ENCODE data around the gene CBR1. TPM values are rescaled to one million over a fixed set of nuclear protein-coding genes. Genes with fewer than 3 reads are reported as not detected.

The CBR1 gene
- total and polyA plus RNA-seq, 8 donors: 20.7 to 83.4 (median 30.1) TPM

GRCh38 chr21:36064085-36064460 lies 5.8 kb upstream of the CBR1 start:
- intact Hi-C loops (cut with DNase I): no loop called here

GRCh38 chr21:36065497-36066036 lies 4.3 kb upstream of the CBR1 start:
- DNase-seq: no peak
- peaks cover 5 to 17% of the 10 kb centered on the region in 2 donors for H3K4me1 ChIP-seq
- H3K4me3 ChIP-seq: no peak overlapping the region
- H3K27ac ChIP-seq: peak overlapping the region in 1 of 2 donors; percentile 53
- TF ChIP-seq, protein P1, sequence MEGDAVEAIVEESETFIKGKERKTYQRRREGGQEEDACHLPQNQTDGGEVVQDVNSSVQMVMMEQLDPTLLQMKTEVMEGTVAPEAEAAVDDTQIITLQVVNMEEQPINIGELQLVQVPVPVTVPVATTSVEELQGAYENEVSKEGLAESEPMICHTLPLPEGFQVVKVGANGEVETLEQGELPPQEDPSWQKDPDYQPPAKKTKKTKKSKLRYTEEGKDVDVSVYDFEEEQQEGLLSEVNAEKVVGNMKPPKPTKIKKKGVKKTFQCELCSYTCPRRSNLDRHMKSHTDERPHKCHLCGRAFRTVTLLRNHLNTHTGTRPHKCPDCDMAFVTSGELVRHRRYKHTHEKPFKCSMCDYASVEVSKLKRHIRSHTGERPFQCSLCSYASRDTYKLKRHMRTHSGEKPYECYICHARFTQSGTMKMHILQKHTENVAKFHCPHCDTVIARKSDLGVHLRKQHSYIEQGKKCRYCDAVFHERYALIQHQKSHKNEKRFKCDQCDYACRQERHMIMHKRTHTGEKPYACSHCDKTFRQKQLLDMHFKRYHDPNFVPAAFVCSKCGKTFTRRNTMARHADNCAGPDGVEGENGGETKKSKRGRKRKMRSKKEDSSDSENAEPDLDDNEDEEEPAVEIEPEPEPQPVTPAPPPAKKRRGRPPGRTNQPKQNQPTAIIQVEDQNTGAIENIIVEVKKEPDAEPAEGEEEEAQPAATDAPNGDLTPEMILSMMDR (IDR thresholded peaks at IDR 0.05): no peak
- intact Hi-C loops (cut with DNase I): no loop called here
- no peaks in the 10 kb centered on the region for H3K36me3 ChIP-seq
- no peaks in the 10 kb centered on the region for H3K27me3 ChIP-seq
- peaks cover 0 to 6% of the 10 kb centered on the region in 2 donors for H3K9me3 ChIP-seq
- ATAC-seq: no peak

More at GRCh38 chr21:36064085-36064460, 5.8 kb upstream of the CBR1 start:
- DNase-seq (no peak), ATAC-seq (no peak)
- H3K27ac ChIP-seq: no peak overlapping the region
- no peak overlapping the region for H3K4me3 ChIP-seq
- no peaks in the 10 kb centered on the region for H3K36me3 ChIP-seq
- peaks cover 0 to 4% of the 10 kb centered on the region in 2 donors for H3K9me3 ChIP-seq
- TF ChIP-seq, protein P1 (IDR thresholded peaks at IDR 0.05): no peak
- peaks cover 5 to 15% of the 10 kb centered on the region in 2 donors for H3K4me1 ChIP-seq
- H3K27me3 ChIP-seq: no peaks in the 10 kb centered on the region

- TF ChIP-seq, protein P1 (IDR thresholded peaks at IDR 0.05): no peak
- H3K4me3 ChIP-seq: no peak overlapping the region
- DNase-seq: no peak
- peaks cover 0 to 15% of the 10 kb centered on the region in 2 donors for H3K36me3 ChIP-seq
- peak overlapping the region in 1 of 2 donors; percentile 84 for H3K27ac ChIP-seq
- intact Hi-C loops (cut with DNase I): no loop called here
- no peaks in the 10 kb centered on the region for H3K27me3 ChIP-seq
- H3K4me1 ChIP-seq: peaks cover 5 to 37% of the 10 kb centered on the region in 2 donors
- peaks cover 0 to 6% of the 10 kb centered on the region in 2 donors for H3K9me3 ChIP-seq
- ATAC-seq: no peak
These were observed 951 bp upstream of the CBR1 start for GRCh38 chr21:36068748-36069398.

DNA sequence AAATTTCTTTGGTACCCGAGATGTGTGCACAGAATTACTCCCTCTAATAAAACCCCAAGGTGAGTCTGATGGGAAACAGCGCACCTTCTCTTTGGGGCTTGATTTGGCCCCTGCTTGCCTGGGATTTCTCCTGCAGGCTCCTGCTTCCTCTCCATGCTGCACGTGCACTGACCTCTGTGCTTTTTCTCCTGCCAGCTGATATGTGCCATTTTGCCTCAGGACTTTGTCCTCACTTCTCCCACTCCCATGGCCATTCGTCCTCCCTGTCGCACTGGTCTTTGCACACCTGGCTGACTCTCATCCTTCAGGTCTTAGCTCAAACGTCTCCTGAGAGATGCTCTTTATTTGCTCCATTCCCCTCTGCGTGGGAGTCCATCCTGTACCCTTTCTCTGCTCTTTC lies 1.2 kb downstream of the CBR1 start:
- Histone ChIP-seq H3K36me3 (peaks cover 0 to 15% of the 10 kb centered on the region in 2 donors), H3K27ac (no peak overlapping the region), H3K27me3 (no peaks in the 10 kb centered on the region), H3K4me1 (peaks cover 5 to 37% of the 10 kb centered on the region in 2 donors), H3K9me3 (peaks cover 0 to 6% of the 10 kb centered on the region in 2 donors), H3K4me3 (peak overlapping the region in 1 of 2 donors; percentile 90)
- intact Hi-C loops (cut with DNase I): no loop called here
- DNase-seq (no peak), ATAC-seq (no peak)
- TF ChIP-seq, protein P1 (IDR thresholded peaks at IDR 0.05): no peak

GRCh38 chr21:36072453-36073162 lies 2.8 kb downstream of the CBR1 start:
- intact Hi-C loops (cut with DNase I): no loop called here
- ATAC-seq (no peak), DNase-seq (no peak)
- Histone ChIP-seq H3K9me3 (peaks cover 0 to 6% of the 10 kb centered on the region in 2 donors), H3K27ac (no peak overlapping the region), H3K27me3 (no peaks in the 10 kb centered on the region), H3K4me1 (peaks cover 10 to 37% of the 10 kb centered on the region in 2 donors), H3K36me3 (peaks cover 0 to 15% of the 10 kb centered on the region in 2 donors), H3K4me3 (no peak overlapping the region)
- TF ChIP-seq, protein P1 (IDR thresholded peaks at IDR 0.05): no peak

All from left lung (tissue), 10 donors.